Neural cell (in vitro differentiated cells): ENCODE data around the gene SFRP5. TPM values are rescaled to one million over a fixed set of nuclear protein-coding genes. Genes with fewer than 3 reads are reported as not detected.

Source experiments
- H2AFZ ChIP-seq: fragments of 200-600, 300-800 bp; sonication (generic), shearing (Covaris generic); 2 replicates; pipeline ENCODE4 v1.6.0; 2014; ENCODE audit warnings: low read depth, mild to moderate bottlenecking, antibody characterized with exemption, low read length, moderate library complexity
- H3F3A ChIP-seq: fragments of 200-600 bp; shearing (Covaris generic); 2 replicates; pipeline ENCODE4 v1.6.1; 2016; ENCODE audit warnings: mild to moderate bottlenecking, moderate library complexity, mixed read lengths, antibody characterized with exemption, low read length; ENCODE audit not compliant: insufficient read depth, poor library complexity, severe bottlenecking
- H3K27ac ChIP-seq: fragments of 200-600, 300-800 bp; sonication (generic), shearing (Covaris generic); 2 replicates; pipeline ENCODE4 v1.5.1; 2014; ENCODE audit warnings: mild to moderate bottlenecking, low read length, moderate library complexity
- H3K27me3 ChIP-seq: fragments of 300-800, 200-600 bp; sonication (generic), shearing (Covaris generic); 2 replicates; pipeline ENCODE4 v1.6.0; 2014; ENCODE audit warnings: mild to moderate bottlenecking, low read depth, low read length, moderate library complexity; ENCODE audit not compliant: insufficient read depth
- H3K36me3 ChIP-seq: fragments of 300-800, 200-600 bp; sonication (generic), shearing (Covaris generic); 2 replicates; pipeline ENCODE4 v1.5.1; 2014; ENCODE audit warnings: mild to moderate bottlenecking, antibody characterized with exemption, low read length, moderate library complexity; ENCODE audit not compliant: insufficient read depth
- H3K4me2 ChIP-seq: fragments of 300-800, 200-600 bp; sonication (generic), shearing (Covaris generic); 2 replicates; pipeline ENCODE4 v1.6.0; 2014; ENCODE audit warnings: mild to moderate bottlenecking, low read length
- H3K4me3 ChIP-seq: fragments of 300-800, 200-600 bp; sonication (generic), shearing (Covaris generic); 2 replicates; pipeline ENCODE4 v1.5.1; 2014; ENCODE audit warnings: mild to moderate bottlenecking, low read length, moderate library complexity
- H3K79me2 ChIP-seq: fragments of 200-600 bp; shearing (Covaris generic); replicated peaks from 2 replicates; pipeline ENCODE4 v1.6.0; 2014; ENCODE audit warnings: mild to moderate bottlenecking, low read length, moderate library complexity; ENCODE audit not compliant: insufficient read depth
- H3K9ac ChIP-seq: fragments of 300-800, 200-600 bp; sonication (generic), shearing (Covaris generic); 2 replicates; pipeline ENCODE4 v1.6.1; 2016; ENCODE audit warnings: mild to moderate bottlenecking, low read length, mixed read lengths
- H3K9me2 ChIP-seq: fragments of 200-600 bp; shearing (Covaris generic); 2 replicates; pipeline ENCODE4 v1.6.1; 2016; ENCODE audit warnings: mild to moderate bottlenecking, low read length, mixed read lengths; ENCODE audit not compliant: insufficient read depth
- H3K9me3 ChIP-seq: fragments of 200-600, 300-800 bp; sonication (generic), shearing (Covaris generic); 2 replicates; pipeline ENCODE4 v1.6.1; 2016; ENCODE audit warnings: mild to moderate bottlenecking, mixed run types, low read length, moderate library complexity, mixed read lengths
- H4K20me1 ChIP-seq: fragments of 200-600 bp; shearing (Covaris generic); 2 replicates; pipeline ENCODE4 v1.6.1; 2016; ENCODE audit warnings: mild to moderate bottlenecking, mixed run types; ENCODE audit not compliant: insufficient read depth
- CTCF ChIP-seq: fragments of 450-650 bp; IDR thresholded peaks from 2 replicates; pipeline ENCODE4 v1.5.1; 2014; ENCODE audit warnings: antibody characterized with exemption, mild to moderate bottlenecking, moderate library complexity; ENCODE audit not compliant: poor library complexity, severe bottlenecking
- EP300 ChIP-seq: fragments of 450-650 bp; conservative IDR thresholded peaks from 2 replicates; pipeline ENCODE4 v1.6.1; 2014; ENCODE audit warnings: antibody characterized with exemption, mild to moderate bottlenecking, moderate library complexity; ENCODE audit not compliant: poor library complexity, severe bottlenecking
- EZH2 ChIP-seq: fragments of 200-600, 300-800 bp; shearing (Covaris generic), sonication (generic); IDR thresholded peaks from 2 replicates; pipeline ENCODE4 v1.6.1; 2014; ENCODE audit warnings: antibody characterized with exemption, low read length, borderline replicate concordance, mild to moderate bottlenecking; ENCODE audit not compliant: insufficient read depth, poor library complexity, severe bottlenecking
- MXI1 ChIP-seq: fragments of 450-650 bp; conservative IDR thresholded peaks from 2 replicates; pipeline ENCODE4 v1.6.1; 2014; ENCODE audit warnings: antibody characterized with exemption, mild to moderate bottlenecking; ENCODE audit not compliant: poor library complexity, severe bottlenecking
- POLR2AphosphoS5 ChIP-seq: IDR thresholded peaks from 2 replicates; pipeline ENCODE4 v1.6.1; 2012
- RAD21 ChIP-seq: fragments of 450-650 bp; conservative IDR thresholded peaks from 2 replicates; pipeline ENCODE4 v1.6.1; 2014; ENCODE audit warnings: antibody characterized with exemption, mild to moderate bottlenecking, moderate library complexity
- REST ChIP-seq: IDR thresholded peaks from 2 replicates; pipeline ENCODE4 v1.6.1; 2012; ENCODE audit warnings: borderline replicate concordance
- SMC3 ChIP-seq: fragments of 450-650 bp; conservative IDR thresholded peaks from 2 replicates; pipeline ENCODE4 v1.6.1; 2014; ENCODE audit warnings: antibody characterized with exemption, mild to moderate bottlenecking, moderate library complexity; ENCODE audit not compliant: poor library complexity
- TAF1 ChIP-seq: IDR thresholded peaks from 2 replicates; pipeline ENCODE4 v1.6.1; 2012; ENCODE audit warnings: low read depth
- polyA plus RNA-seq: library from polyadenylated mRNA; depleted of rRNA; stranded (reverse); fragments of >200 nt; gene quantifications from 2 replicates; pipeline ENCODE4 v1.2.3, GENCODE V29; 2014

The SFRP5 gene
- polyA plus RNA-seq, 1 donor from 2014 or later, result 1.2 TPM

GRCh38 chr10:97810446-97810845, 38.6 kb upstream of the SFRP5 start:
- H2AFZ ChIP-seq, result no peak overlapping the region
- no peaks in the 10 kb centered on the region for H3K27me3 ChIP-seq
- no peaks in the 10 kb centered on the region for H3F3A ChIP-seq
- no peak overlapping the region for H3K27ac ChIP-seq
- no peaks in the 10 kb centered on the region for H4K20me1 ChIP-seq
- no peaks in the 10 kb centered on the region for H3K9me3 ChIP-seq
- H3K4me2 ChIP-seq, result no peak overlapping the region
- H3K4me3 ChIP-seq, result no peak overlapping the region
- H3K9ac ChIP-seq, result no peak overlapping the region
- no peaks in the 10 kb centered on the region for H3K79me2 ChIP-seq
- H3K9me2 ChIP-seq, result no peaks in the 10 kb centered on the region
- H3K36me3 ChIP-seq, result no peaks in the 10 kb centered on the region
- TF ChIP-seq CTCF, result no peak
- TF ChIP-seq RAD21, result no peak
- no peak for TF ChIP-seq SMC3
- no peak for TF ChIP-seq EP300
- TF ChIP-seq REST, result no peak
- no peak for TF ChIP-seq POLR2AphosphoS5
- TF ChIP-seq EZH2, result no peak
- TF ChIP-seq MXI1, result no peak
- no peak for TF ChIP-seq TAF1

DNA sequence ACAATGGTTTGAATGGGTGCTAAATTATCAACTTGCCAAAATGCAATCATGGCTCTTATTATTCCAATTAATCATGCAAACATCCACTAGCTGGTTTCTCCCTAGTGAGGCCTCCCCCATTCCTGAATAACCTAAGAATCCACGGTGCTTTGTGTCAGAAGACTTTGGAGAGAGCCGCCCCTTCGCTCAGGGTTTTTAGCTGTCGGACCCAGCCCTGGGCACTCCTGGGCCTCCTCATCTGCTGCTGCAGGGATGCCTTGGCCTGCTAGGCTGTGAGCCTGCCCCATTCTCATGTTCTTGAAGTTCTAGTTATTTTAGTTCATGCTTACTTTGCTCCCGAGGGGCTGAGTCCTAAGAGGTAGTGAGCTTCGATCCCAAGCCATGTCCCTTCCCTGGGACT, 34.1 kb upstream of the SFRP5 start:
- Histone ChIP-seq H3K9ac (no peak overlapping the region), H2AFZ (no peak overlapping the region), H3K9me3 (no peaks in the 10 kb centered on the region), H3K27me3 (no peaks in the 10 kb centered on the region), H3K36me3 (no peaks in the 10 kb centered on the region), H3K4me2 (no peak overlapping the region), H3K27ac (no peak overlapping the region), H4K20me1 (no peaks in the 10 kb centered on the region), H3K4me3 (no peak overlapping the region), H3K9me2 (no peaks in the 10 kb centered on the region), H3F3A (no peaks in the 10 kb centered on the region), H3K79me2 (no peaks in the 10 kb centered on the region)
- TF ChIP-seq CTCF (no peak), EZH2 (no peak), TAF1 (no peak), POLR2AphosphoS5 (no peak), EP300 (no peak), RAD21 (no peak), REST (no peak)
